HepG2 (cell line): ENCODE measurements around the gene HEY2. TPM values are rescaled to one million over a fixed set of nuclear protein-coding genes. Genes with fewer than 3 reads are reported as not detected.
A peak's percentile ranks its signal among the peaks of the same experiment; 100 is the strongest.

Experiments used
- BCL6 ChIP-seq: IDR thresholded peaks from 2 replicates; pipeline ENCODE4 v1.6.1; 2016; ENCODE audit warnings: missing genetic modification reagents, missing compliant biosample characterization
- GPBP1L1 ChIP-seq: sonication (generic); formaldehyde crosslinking; IDR thresholded peaks from 2 replicates; pipeline ENCODE4 v1.5.0; 2020; ENCODE audit warnings: mild to moderate bottlenecking, missing genetic modification reagents
- HMGXB4 ChIP-seq, 2 experiments: sonication (generic) in 1 of 2; formaldehyde crosslinking in 1 of 2; IDR thresholded peaks; 2 replicates each; pipeline versions ENCODE4 v1.4.0 to v1.6.1; 2018 to 2020; ENCODE audit warnings: missing genetic modification reagents in 2 of 2, borderline replicate concordance in 1 of 2, low read depth in 1 of 2, mild to moderate bottlenecking in 1 of 2, missing biosample characterization in 1 of 2
- HNRNPLL ChIP-seq: fragments of 200-400 bp; formaldehyde crosslinking; IDR thresholded peaks from 2 replicates; pipeline ENCODE4 v1.6.1; 2017; ENCODE audit warnings: mild to moderate bottlenecking, low read depth, low read length; ENCODE audit not compliant: poor library complexity, severe bottlenecking
- JUNB ChIP-seq: sonication (generic); formaldehyde crosslinking; IDR thresholded peaks from 2 replicates; pipeline ENCODE4 v1.8.0; 2022; ENCODE audit warnings: missing genetic modification reagents, mild to moderate bottlenecking, borderline replicate concordance
- MLLT10 ChIP-seq: sonication (generic); formaldehyde crosslinking; IDR thresholded peaks from 2 replicates; pipeline ENCODE4 v1.4.0; 2020; ENCODE audit warnings: missing genetic modification reagents
- RORA ChIP-seq: sonication (generic); formaldehyde crosslinking; IDR thresholded peaks from 2 replicates; pipeline ENCODE4 v1.5.0; 2020; ENCODE audit warnings: mild to moderate bottlenecking, missing genetic modification reagents, moderate library complexity
- SMAD9 ChIP-seq: sonication (generic); formaldehyde crosslinking; IDR thresholded peaks from 2 replicates; pipeline ENCODE4 v1.5.1; 2020; ENCODE audit warnings: mild to moderate bottlenecking, missing genetic modification reagents
- THAP7 ChIP-seq: sonication (generic); formaldehyde crosslinking; IDR thresholded peaks from 2 replicates; pipeline ENCODE4 v1.8.1; 2023; ENCODE audit warnings: mild to moderate bottlenecking, missing genetic modification reagents
- ZBED4 ChIP-seq: sonication (generic); formaldehyde crosslinking; IDR thresholded peaks from 2 replicates; pipeline ENCODE4 v1.4.0; 2020; ENCODE audit warnings: missing genetic modification reagents, borderline replicate concordance
- ZFP36L1 ChIP-seq: sonication (generic); formaldehyde crosslinking; IDR thresholded peaks from 2 replicates; pipeline ENCODE4 v1.8.0; 2022; ENCODE audit warnings: mild to moderate bottlenecking, missing genetic modification reagents, moderate library complexity
- ZNF256 ChIP-seq: sonication (generic); formaldehyde crosslinking; conservative IDR thresholded peaks from 2 replicates; pipeline ENCODE4 v1.4.0; 2020; ENCODE audit warnings: missing genetic modification reagents
- ZNF292 ChIP-seq: sonication (generic); formaldehyde crosslinking; IDR thresholded peaks from 2 replicates; pipeline ENCODE4 v1.8.1; 2022; ENCODE audit warnings: mild to moderate bottlenecking, low read depth, missing genetic modification reagents, borderline replicate concordance
- ZNF512B ChIP-seq: sonication (generic); formaldehyde crosslinking; IDR thresholded peaks from 2 replicates; pipeline ENCODE4 v1.5.1; 2020; ENCODE audit warnings: missing genetic modification reagents, mild to moderate bottlenecking, borderline replicate concordance
- ZNF552 ChIP-seq: sonication (generic); formaldehyde crosslinking; IDR thresholded peaks from 2 replicates; pipeline ENCODE4 v1.9.0; 2022; ENCODE audit warnings: missing genetic modification reagents, mild to moderate bottlenecking, borderline replicate concordance
- ZNF782 ChIP-seq: sonication (generic); formaldehyde crosslinking; IDR thresholded peaks from 2 replicates; pipeline ENCODE4 v1.4.0; 2020; ENCODE audit warnings: missing genetic modification reagents, mild to moderate bottlenecking, borderline replicate concordance
- polyA plus RNA-seq, 8 experiments: library from polyadenylated mRNA; depleted of rRNA in 3 of 8; stranded (reverse) in 7 of 8; unstranded in 1 of 8; fragments of >200 nt; fragmentation: Illumina TruSeq in 4 of 8; extraction: Trizol in 4 of 8; gene quantifications; 2 replicates each; pipeline versions ENCODE4 v1.2.1 to v1.2.3, GENCODE V29; 2011 to 2016; ENCODE audit warnings: low read depth in 4 of 8, missing spikeins in 1 of 8, mixed read lengths in 1 of 8; ENCODE audit not compliant: insufficient read depth in 1 of 8
- total RNA-seq, 5 experiments: library from RNA; depleted of rRNA; stranded (reverse); fragments of >200 nt; fragmentation: Illumina TruSeq; extraction: Trizol; gene quantifications; 2 replicates each; pipeline ENCODE4 v1.2.3, GENCODE V29; 2016; ENCODE audit warnings: low read depth in 1 of 5

The HEY2 gene
- total and polyA plus RNA-seq, 2 of the 13 experiments (the other 11 are each of a cell fraction or from before 2014, with no cell fraction given) = 0.04 TPM

- no peak for TF ChIP-seq ZNF512B (CRISPR knock-in tag)
- no peak for TF ChIP-seq GPBP1L1 (CRISPR knock-in tag)
- no peak for TF ChIP-seq SMAD9 (CRISPR knock-in tag)
- no peak for TF ChIP-seq MLLT10
- peak; percentile 23 for TF ChIP-seq ZNF552 (CRISPR knock-in tag)
- peak; percentile 86 for TF ChIP-seq HNRNPLL
- TF ChIP-seq ZFP36L1 (CRISPR knock-in tag) = peak; percentile 23; the same call in 1 of the 2 replicates
- no peak for TF ChIP-seq JUNB (CRISPR knock-in tag)
- TF ChIP-seq ZNF292 (CRISPR knock-in tag) = peak; percentile 33; the same call in 1 of the 2 replicates
- TF ChIP-seq THAP7 (CRISPR knock-in tag) = 0 out of 2 replicates have a peak, but pooled peaks have one; percentile 21
- TF ChIP-seq HMGXB4 (CRISPR knock-in tag; IDR thresholded peaks at IDR 0.05; ENCODE audit: borderline replicate concordance in 1 of 2, low read depth in 1 of 2) = peak; percentile 47 to 89
- TF ChIP-seq ZBED4 (CRISPR knock-in tag) = no peak; the same call in 1 of the 2 replicates
- peak; percentile 83; the same call in 1 of the 2 replicates for TF ChIP-seq RORA (CRISPR knock-in tag)
- 0 out of 2 replicates have a peak, but pooled peaks have one; percentile 15 for TF ChIP-seq ZNF256 (CRISPR knock-in tag)
- peak; percentile 22 for TF ChIP-seq ZNF782 (CRISPR knock-in tag)
- TF ChIP-seq BCL6 (CRISPR knock-in tag) = peak; percentile 26; the same call in 1 of the 2 replicates
Observed at GRCh38 chr6:125790358-125791150, 41.1 kb downstream of the HEY2 start, which contains the start of gene NCOA7 (continued).
